NCI-H187 (cell line): ENCODE results near the gene TCP1.
"Not testable (repeated sequence)": the region's sequence is repeated elsewhere in the genome, so short reads cannot be mapped to it uniquely, and the experiment has no call there.

Experiments
- DNase-seq, 2 experiments: peaks; one replicate each; lab custom pipeline; 2025; lab: John Stamatoyannopoulos, UW

TCP1 gene

DNA sequence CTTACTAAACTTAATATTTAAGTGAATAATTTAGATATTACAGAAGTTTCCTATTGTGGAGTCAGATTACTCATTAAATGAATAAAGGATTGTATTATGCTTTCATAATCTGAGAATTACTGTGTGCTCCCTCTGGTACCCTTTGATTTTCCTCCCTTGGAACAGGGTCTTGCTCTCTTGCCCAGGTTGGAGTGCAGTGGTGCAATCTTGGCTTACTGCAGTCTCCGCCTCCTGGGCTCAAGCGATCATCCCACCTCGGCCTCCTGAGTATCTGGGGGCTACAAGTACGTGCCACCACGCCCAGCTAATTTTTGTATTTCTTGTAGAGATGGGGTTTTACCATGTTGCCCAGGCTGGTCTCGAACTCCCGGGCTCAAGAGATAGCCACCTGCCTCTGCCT is 52.5 kb downstream of the TCP1 start:
- no peak for DNase-seq

DNA sequence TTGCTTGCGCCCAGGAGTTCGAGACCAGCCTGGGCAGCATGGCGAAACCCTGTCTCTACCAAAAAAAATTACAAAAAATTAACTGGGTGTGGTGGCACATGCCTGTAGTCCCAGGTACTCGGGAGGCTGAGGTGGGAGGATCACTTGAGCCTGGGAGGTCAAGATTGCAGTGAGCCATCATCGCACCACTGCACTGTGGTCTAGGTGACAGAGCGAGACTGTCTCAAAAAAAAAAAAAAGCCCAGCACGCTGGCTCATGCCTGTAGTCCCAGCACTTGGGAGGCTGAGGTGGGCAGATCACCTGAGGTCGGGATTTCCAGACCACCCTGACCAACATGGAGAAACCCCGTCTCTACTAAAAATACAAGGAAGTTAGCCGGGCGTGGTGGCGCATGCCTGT is 56.0 kb downstream of the TCP1 start:
- DNase-seq: not testable (repeated sequence)

DNA sequence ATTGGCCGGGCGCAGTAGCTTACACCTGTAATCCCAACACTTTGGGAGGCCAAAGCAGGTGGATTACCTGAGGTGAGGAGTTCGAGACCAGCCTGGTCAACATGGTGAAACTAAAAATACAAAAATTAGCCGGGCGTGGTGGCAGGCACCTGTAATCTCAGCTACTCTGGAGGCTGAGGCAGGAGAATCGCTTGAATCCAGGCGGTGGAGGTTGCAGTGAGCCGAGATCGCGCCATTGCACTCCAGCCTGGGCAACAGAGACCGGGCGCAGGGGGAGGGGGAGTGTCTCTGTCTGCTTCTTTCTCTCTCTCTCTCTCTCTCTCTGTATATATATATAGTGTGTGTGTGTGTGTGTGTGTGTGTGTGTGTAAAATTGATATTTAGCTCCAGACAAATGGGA is 56.9 kb downstream of the TCP1 start:
- DNase-seq: not testable (repeated sequence)

DNA sequence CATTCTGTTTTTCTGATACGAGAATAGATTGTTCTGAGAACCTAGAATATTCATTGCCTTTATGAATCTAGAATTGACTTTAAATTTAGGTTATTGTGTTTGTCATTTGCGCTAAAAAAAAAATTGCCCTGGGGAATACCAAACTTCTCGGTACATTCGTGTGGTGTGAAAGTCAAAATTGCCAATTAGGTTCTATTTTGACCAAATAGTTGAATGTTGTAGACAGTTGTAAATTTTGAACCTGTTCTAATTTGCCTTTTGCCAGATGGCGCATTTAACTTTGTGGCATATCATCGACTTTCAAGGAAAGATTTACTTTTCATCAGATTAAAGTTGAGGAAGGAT is 59.1 kb downstream of the TCP1 start:
- DNase-seq: no peak

DNA sequence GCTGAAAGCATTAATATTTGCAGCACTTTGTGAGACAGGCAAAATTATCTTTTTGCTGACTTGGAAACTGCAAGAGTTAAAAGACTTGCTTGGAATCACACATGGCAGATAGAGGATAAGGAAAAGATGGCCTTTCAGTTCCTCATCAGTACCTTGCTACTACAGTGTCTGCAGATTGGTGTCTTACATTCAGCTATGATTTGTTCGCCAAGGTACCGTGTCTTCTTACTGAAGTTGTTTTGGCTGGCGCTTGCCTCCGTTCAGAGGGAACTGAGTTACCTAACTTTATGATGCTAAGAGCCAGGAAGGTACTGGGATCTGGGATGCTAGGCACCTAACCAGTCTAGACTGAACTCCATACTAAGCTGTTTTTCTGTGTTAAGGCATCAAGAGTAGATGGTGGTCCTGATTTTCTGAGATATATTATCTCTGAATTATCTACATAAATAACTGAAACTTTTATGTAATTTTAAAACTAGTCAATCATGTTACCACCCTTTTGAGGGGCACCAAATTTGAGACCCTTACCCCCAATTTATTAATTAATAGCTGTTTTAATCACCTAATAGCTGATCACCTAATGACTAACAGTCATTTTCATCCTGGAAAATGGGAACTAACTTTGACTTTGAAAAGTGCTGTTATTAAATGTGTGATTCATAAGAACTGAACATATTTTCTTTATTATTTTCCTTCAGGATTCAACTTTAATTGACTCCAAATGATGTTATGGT is 59.6 kb downstream of the TCP1 start:
- DNase-seq: no peak

DNA sequence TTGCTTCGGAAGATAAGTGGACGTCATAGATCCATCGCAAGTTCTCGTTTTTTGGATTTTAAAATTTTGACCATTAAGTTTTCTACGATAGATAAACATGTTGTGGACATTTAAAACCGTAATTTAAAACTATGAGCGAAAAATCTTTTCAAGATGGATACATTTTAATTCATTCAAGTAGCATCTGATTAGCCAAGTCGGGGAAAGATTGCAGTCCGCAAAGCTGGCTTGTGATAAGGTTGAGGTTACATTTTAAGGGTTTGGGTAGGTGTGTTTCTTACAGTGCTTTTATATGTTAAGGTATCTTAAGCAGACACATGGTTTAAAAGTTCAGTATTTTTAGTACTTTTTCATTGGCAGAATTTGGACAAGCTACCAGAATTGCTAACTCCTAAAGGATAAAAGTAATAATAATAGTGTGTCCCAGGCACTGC is 60.9 kb downstream of the TCP1 start:
- DNase-seq: no peak
